Endothelial cell of umbilical vein (primary cell): Measurements from ENCODE around the gene BLOC1S6. TPM values are rescaled to one million over a fixed set of nuclear protein-coding genes. Genes with fewer than 3 reads are reported as not detected.

ENCODE experiments used
- BruUV-seq: library from RNA; stranded (reverse); fragments of 400-500 nt; replicated peaks from 2 replicates; lab custom pipeline; 2021; lab: Mats Ljungman, UMichigan
- CTCF ChIA-PET: fragments of 300-600, 350-600 bp; sonication (Branson Sonifier 250); formaldehyde crosslinking; loops from one replicate; lab custom pipeline; 2021; ENCODE audit warnings: antibody characterized with exemption, inconsistent platforms; lab: Charles Lee
- POLR2A ChIA-PET: fragments of 300-600, 350-600 bp; sonication (Branson Sonifier 250); formaldehyde crosslinking; loops from one replicate; lab custom pipeline; 2021; ENCODE audit warnings: antibody characterized with exemption, inconsistent platforms; lab: Charles Lee
- DNase-seq: peaks from one replicate; pipeline ENCODE4 v3.0.0-alpha.2; 2011; ENCODE audit warnings: low read depth, low spot score
- FAIRE-seq: peaks from 2 replicates; lab custom pipeline; 2011; peaks lifted over from hg19 to GRCh38; lab: Jason Lieb, UNC
- H2AFZ ChIP-seq: 2 replicates; pipeline ENCODE4 v1.6.0; 2012; ENCODE audit warnings: low read depth, low read length, control low read depth, inconsistent platforms
- H3K27ac ChIP-seq: 2 replicates; pipeline ENCODE4 v1.5.1; 2011; ENCODE audit warnings: low read depth, mild to moderate bottlenecking, control low read depth, low read length, moderate library complexity; ENCODE audit not compliant: insufficient read depth
- H3K27me3 ChIP-seq, 2 experiments: 2 replicates each; pipeline versions ENCODE4 v1.6.0 to v1.6.1; 2011; ENCODE audit warnings: low read length in 2 of 2, mixed read lengths in 1 of 2; ENCODE audit not compliant: control insufficient read depth in 2 of 2, insufficient read depth in 2 of 2
- H3K36me3 ChIP-seq, 2 experiments: 2 replicates in 1 of 2; 3 replicates in 1 of 2; pipeline ENCODE4 v1.5.1; 2011; ENCODE audit warnings: low read length in 2 of 2, mild to moderate bottlenecking in 1 of 2, moderate library complexity in 1 of 2; ENCODE audit not compliant: control insufficient read depth in 2 of 2, insufficient read depth in 2 of 2; ENCODE audit errors: extremely low read depth in 1 of 2
- H3K4me1 ChIP-seq: 3 replicates; pipeline ENCODE4 v1.5.1; 2011; ENCODE audit warnings: mild to moderate bottlenecking, low read length; ENCODE audit not compliant: control insufficient read depth, insufficient read depth; ENCODE audit errors: extremely low read depth
- H3K4me2 ChIP-seq: 2 replicates; pipeline ENCODE4 v1.6.1; 2011; ENCODE audit warnings: low read length, control low read depth, mixed read lengths; ENCODE audit not compliant: insufficient read depth
- H3K4me3 ChIP-seq, 3 experiments: fragments of 200-600 bp in 1 of 3; sonication (generic), shearing (Covaris generic) in 1 of 3; replicated peaks in 1 of 3; 2 replicates each; pipeline ENCODE4 v1.5.1; 2011 to 2016; ENCODE audit warnings: control low read depth in 3 of 3, low read length in 3 of 3, mild to moderate bottlenecking in 2 of 3, inconsistent platforms in 1 of 3, low read depth in 1 of 3, moderate library complexity in 1 of 3; ENCODE audit not compliant: insufficient read depth in 1 of 3
- H3K79me2 ChIP-seq: 2 replicates; pipeline ENCODE4 v1.6.0; 2012; ENCODE audit warnings: low read length, inconsistent platforms; ENCODE audit not compliant: control insufficient read depth, insufficient read depth
- H3K9ac ChIP-seq: replicated peaks from 2 replicates; pipeline ENCODE3; 2011; ENCODE audit warnings: low read length, control low read depth; ENCODE audit not compliant: insufficient read depth; ENCODE audit errors: extremely low read depth
- H3K9me1 ChIP-seq: replicated peaks from 3 replicates; pipeline ENCODE4 v1.6.0; 2011; ENCODE audit warnings: mild to moderate bottlenecking, low read length; ENCODE audit not compliant: control insufficient read depth, insufficient read depth; ENCODE audit errors: extremely low read depth
- H3K9me3 ChIP-seq: replicated peaks from 2 replicates; pipeline ENCODE4 v1.5.1; 2012; ENCODE audit warnings: low read length, inconsistent platforms; ENCODE audit not compliant: control insufficient read depth, insufficient read depth
- H4K20me1 ChIP-seq: replicated peaks from 2 replicates; pipeline ENCODE3; 2011; ENCODE audit warnings: mild to moderate bottlenecking, low read length; ENCODE audit not compliant: control insufficient read depth, insufficient read depth; ENCODE audit errors: extremely low read depth
- EZH2 ChIP-seq: IDR thresholded peaks from 2 replicates; pipeline ENCODE4 v1.6.1; 2012; ENCODE audit warnings: borderline replicate concordance, low read depth, mild to moderate bottlenecking, moderate library complexity, low read length, inconsistent platforms; ENCODE audit not compliant: severe bottlenecking
- FOS ChIP-seq: IDR thresholded peaks from 2 replicates; pipeline ENCODE4 v1.6.1; 2011; ENCODE audit warnings: mild to moderate bottlenecking, low read length, moderate library complexity, borderline replicate concordance; ENCODE audit not compliant: insufficient read depth
- GATA2 ChIP-seq: IDR thresholded peaks from 2 replicates; pipeline ENCODE4 v1.7.0; 2011; ENCODE audit warnings: low read depth, mild to moderate bottlenecking, moderate library complexity, mixed read lengths, low read length; ENCODE audit not compliant: insufficient read length, insufficient read depth
- JUN ChIP-seq: IDR thresholded peaks from 2 replicates; pipeline ENCODE4 v1.6.1; 2011; ENCODE audit warnings: borderline replicate concordance, low read depth; ENCODE audit not compliant: insufficient read length, insufficient read depth
- MYC ChIP-seq: IDR thresholded peaks from one replicate; pipeline ENCODE4 v1.6.1; 2011; ENCODE audit warnings: mild to moderate bottlenecking, low read depth, low read length
- POLR2A ChIP-seq: IDR thresholded peaks from 2 replicates; pipeline ENCODE4 v1.6.1; 2012; ENCODE audit warnings: low read depth, mild to moderate bottlenecking, control low read depth, low read length
- POLR2AphosphoS5 ChIP-seq: IDR thresholded peaks from 2 replicates; pipeline ENCODE4 v1.6.1; 2012; ENCODE audit warnings: low read depth, mild to moderate bottlenecking, control low read depth, low read length, moderate library complexity; ENCODE audit not compliant: insufficient read depth
- dilution Hi-C: fragments of 300-500 bp; cut with MboI; formaldehyde crosslinking; loops from one replicate; pipeline ENCODE4 v1.15.0; 2019; ENCODE audit warnings: low sequenced_read_pairs; ENCODE audit not compliant: extremely low pct_ligation_motif_present
- intact Hi-C: fragments of 100-400 bp; cut with micrococcal nuclease; formaldehyde crosslinking; loops from one replicate; pipeline ENCODE4 v1.10.0; 2022
- polyA plus RNA-seq, 4 experiments: library from polyadenylated mRNA; depleted of rRNA in 3 of 4; stranded (reverse) in 3 of 4; unstranded in 1 of 4; fragments of >200 nt; gene quantifications; 2 replicates each; pipeline versions ENCODE4 v1.2.1 to v1.2.3, GENCODE V29; 2011 to 2012; ENCODE audit warnings: missing spikeins in 1 of 4
- total RNA-seq: library from RNA; stranded (reverse); gene quantifications from 2 replicates; pipeline ENCODE4 v1.2.3, GENCODE V29; 2021
- TF ChIP-seq, protein P1 (sequence below): IDR thresholded peaks from 2 replicates; pipeline ENCODE4 v1.6.1; 2011; ENCODE audit not compliant: insufficient read depth, insufficient read length
- TF ChIP-seq, protein P2 (sequence below), 2 donors: IDR thresholded peaks; 1 replicate in 1 of 2; 2 replicates in 1 of 2; pipeline ENCODE4 v1.5.1; 2011; ENCODE audit warnings: low read length in 2 of 2, mild to moderate bottlenecking in 2 of 2, moderate library complexity in 2 of 2, control low read depth in 1 of 2, inconsistent platforms in 1 of 2, low read depth in 1 of 2; ENCODE audit not compliant: insufficient read depth in 1 of 2; ENCODE audit errors: extremely low read depth in 1 of 2

Gene BLOC1S6
- total and polyA plus RNA-seq, 2 donors (not counting 3 experiments of a cell fraction or from before 2014, with no cell fraction given) = 8.2 to 39.2 TPM

- TF ChIP-seq EZH2 (no peak), MYC (no peak), GATA2 (no peak), POLR2AphosphoS5 (peak; percentile 65), FOS (no peak), POLR2A (peak; percentile 68), JUN (no peak)
- TF ChIP-seq, protein P1, sequence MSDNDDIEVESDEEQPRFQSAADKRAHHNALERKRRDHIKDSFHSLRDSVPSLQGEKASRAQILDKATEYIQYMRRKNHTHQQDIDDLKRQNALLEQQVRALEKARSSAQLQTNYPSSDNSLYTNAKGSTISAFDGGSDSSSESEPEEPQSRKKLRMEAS = no peak
- TF ChIP-seq, protein P2, sequence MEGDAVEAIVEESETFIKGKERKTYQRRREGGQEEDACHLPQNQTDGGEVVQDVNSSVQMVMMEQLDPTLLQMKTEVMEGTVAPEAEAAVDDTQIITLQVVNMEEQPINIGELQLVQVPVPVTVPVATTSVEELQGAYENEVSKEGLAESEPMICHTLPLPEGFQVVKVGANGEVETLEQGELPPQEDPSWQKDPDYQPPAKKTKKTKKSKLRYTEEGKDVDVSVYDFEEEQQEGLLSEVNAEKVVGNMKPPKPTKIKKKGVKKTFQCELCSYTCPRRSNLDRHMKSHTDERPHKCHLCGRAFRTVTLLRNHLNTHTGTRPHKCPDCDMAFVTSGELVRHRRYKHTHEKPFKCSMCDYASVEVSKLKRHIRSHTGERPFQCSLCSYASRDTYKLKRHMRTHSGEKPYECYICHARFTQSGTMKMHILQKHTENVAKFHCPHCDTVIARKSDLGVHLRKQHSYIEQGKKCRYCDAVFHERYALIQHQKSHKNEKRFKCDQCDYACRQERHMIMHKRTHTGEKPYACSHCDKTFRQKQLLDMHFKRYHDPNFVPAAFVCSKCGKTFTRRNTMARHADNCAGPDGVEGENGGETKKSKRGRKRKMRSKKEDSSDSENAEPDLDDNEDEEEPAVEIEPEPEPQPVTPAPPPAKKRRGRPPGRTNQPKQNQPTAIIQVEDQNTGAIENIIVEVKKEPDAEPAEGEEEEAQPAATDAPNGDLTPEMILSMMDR (IDR thresholded peaks at IDR 0.05; ENCODE audit: extremely low read depth in 1 of 2, insufficient read depth in 1 of 2, low read depth in 1 of 2, low read length in 2 of 2) = no peak
- ChIA-PET POLR2A (no interaction called here), CTCF (interaction anchor here (0.9 to 1.7 kb wide), 6 partner anchors 11 to 161 kb away, joined by 3 to 7 read pairs (median 3); no protein-coding TSS in a partner anchor)
- dilution Hi-C loops = no loop called here
- H3K4me2 ChIP-seq = peak within 1 kb of the TSS; percentile 75
- no peaks in the 10 kb centered on the region for H3K9me3 ChIP-seq
- H3K27ac ChIP-seq = no peak within 1 kb of the TSS
- peak within 1 kb of the TSS; percentile 47 for H3K9ac ChIP-seq
- FAIRE-seq = peak; percentile 64
- no peaks in the 10 kb centered on the region for H3K36me3 ChIP-seq
- no peaks in the 10 kb centered on the region for H3K9me1 ChIP-seq
- no peaks in the 10 kb centered on the region for H3K79me2 ChIP-seq
- DNase-seq = peak; percentile 77
- peak within 1 kb of the TSS; percentile 52 to 88 (median 82) for H3K4me3 ChIP-seq
- peak within 1 kb of the TSS; percentile 97 for H2AFZ ChIP-seq
- no peaks in the 10 kb centered on the region for H3K27me3 ChIP-seq
- no peaks in the 10 kb centered on the region for H4K20me1 ChIP-seq
- intact Hi-C loops = loop anchor here (1.0 to 2.0 kb wide), 3 partner anchors 36 to 71 kb away; partner anchors contain the start of gene BLOC1S6
- H3K4me1 ChIP-seq = peaks cover 20% of the 10 kb centered on the region
- BruUV-seq = no TSS peak
These were observed 47.4 kb downstream of the BLOC1S6 start, which contains the start of gene SQOR for GRCh38 chr15:45634432-45635190. TSS of gene SQOR (plus strand) at chr15:45635029. CDS start at chr15:45658924, 23,895 bp downstream.
